Amygdala (tissue), 56 donors: ENCODE measurements around the gene UNC80.

Source experiments
- DNase-seq, 56 donors: peaks; one replicate each; lab custom pipeline; 2025; lab: John Stamatoyannopoulos, UW

Gene UNC80

GRCh38 chr2:210003359-210003758 is 231.7 kb downstream of the UNC80 start:
- DNase-seq, result no peak

- no peak for DNase-seq
Observed at GRCh38 chr2:210004881-210005280, 233.2 kb downstream of the UNC80 start.

GRCh38 chr2:210007895-210008294 is 236.3 kb downstream of the UNC80 start:
- DNase-seq, result no peak

DNA sequence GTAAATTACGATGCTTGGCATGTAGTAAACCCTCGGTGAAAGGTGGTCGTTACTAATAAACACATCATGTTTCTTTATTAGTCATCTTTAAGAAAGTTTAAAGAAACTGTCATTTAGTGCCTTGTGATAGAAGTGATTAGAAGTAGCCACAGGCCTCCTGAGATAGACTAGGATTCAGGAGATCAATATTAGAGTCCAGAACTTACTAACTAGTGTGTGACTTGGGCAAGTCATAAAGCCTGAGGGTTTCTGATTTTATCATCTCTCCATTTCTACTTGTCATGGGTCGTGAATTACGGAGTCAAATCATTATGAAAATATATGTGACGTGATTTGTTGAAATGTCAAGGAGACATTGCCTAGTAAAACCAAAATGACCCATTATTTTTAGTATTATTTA is 237.5 kb downstream of the UNC80 start:
- DNase-seq, result no peak

- DNase-seq, result no peak
Observed at GRCh38 chr2:210009896-210010295, 238.3 kb downstream of the UNC80 start.

- no peak for DNase-seq
Observed at GRCh38 chr2:210020138-210020537, 248.5 kb downstream of the UNC80 start.

GRCh38 chr2:210022824-210023223 is 251.2 kb downstream of the UNC80 start:
- DNase-seq, result no peak

DNA sequence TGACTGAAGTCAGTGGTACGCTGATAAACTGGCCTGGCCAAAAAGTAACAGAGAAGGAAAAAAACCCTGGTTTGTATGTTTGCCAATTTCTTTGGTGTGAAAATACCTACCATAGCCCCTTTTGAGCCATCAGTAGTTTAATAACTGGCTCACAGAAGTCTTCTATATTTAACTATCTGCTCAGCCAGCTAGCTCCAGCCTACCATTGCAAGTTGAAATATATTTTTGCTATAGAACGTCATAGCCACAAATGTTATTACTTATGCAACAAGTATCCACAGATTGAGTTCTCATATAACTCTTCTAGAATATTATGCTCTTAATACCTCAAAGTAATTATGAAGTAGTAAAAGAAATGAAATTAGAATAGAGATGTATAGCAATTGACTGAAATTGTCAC is 256.0 kb downstream of the UNC80 start:
- no peak for DNase-seq

DNA sequence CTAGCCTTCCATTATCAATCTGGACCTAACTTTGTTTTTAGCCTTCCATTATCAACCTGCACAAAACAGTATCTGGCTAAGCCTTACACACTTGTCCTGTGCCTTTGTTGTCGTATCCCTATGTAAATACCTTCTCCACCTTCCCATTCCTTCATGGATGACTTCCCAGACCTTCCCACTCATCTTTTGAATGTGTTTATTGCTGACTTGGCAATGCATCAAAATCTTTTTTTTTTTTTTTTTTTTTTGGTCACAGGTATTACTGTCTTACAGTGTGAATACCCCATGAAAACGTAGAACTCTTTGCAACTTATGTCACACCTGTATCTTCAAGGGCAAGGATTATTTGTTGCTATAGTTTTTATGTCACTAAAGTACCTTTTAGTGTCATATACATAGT is 256.5 kb downstream of the UNC80 start:
- DNase-seq, result no peak

DNA sequence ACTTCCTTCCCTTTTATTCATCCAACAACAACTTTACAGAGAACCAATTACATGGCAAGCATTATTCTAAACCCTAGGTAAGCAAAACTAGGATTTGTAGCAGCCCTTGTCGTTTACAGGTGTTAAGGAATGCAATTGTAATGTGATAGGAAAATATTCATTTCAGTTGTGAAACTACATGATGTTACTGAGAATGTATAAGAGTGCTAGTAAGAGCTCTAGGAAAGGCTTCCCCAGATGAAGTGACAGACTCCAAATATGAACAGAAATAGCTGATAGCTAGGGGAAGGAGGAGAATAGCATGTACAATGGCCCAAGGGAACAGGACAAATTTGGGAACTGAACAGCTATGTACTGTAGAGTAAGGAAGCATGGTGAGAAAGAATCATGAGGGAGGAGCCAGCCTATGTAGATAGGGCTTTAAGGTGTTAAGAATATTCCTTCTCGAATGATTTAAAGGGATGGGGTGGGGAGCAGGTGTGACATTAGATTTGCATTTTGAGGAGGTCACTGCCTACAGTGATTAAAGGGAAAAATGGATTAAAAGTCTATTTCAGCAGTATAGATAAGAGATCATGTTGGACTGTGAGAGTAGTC is 262.6 kb downstream of the UNC80 start:
- DNase-seq, result no peak

- DNase-seq, result no peak
Observed at GRCh38 chr2:210035679-210036078, 264.0 kb downstream of the UNC80 start.

GRCh38 chr2:210038078-210038477 is 266.4 kb downstream of the UNC80 start:
- no peak for DNase-seq

DNA sequence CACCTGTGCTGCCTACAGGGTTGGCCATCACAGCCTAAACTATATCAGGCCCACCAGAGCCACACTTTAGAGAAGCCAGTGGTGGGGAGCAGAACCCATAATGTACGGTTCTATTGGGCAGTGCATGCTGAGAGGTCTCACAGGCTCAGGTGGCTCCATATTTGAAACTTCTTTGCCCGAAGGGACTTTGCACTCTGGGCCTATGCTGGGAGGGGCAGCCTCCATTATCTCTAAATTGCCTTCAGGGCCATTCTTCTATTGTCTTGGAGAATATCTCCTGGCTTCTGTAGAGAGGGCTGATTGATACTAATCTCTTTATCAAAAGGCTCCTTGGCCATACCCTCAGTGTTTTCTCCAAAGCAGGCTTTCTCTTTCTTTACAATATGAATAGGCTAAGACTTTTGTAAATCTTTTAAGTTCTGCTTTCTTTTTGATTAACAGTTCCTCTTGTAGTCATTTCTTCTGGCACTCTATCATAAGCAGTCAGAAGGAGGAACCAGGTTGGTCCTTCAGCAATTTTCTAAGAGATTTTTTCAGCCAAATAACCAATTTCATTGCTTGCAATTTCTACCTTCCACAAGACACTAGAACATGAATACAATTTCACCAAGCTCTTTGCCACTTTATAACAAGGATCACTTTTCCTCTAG is 275.3 kb downstream of the UNC80 start:
- no peak for DNase-seq
